Measurements from ENCODE around the gene RBKS. TPM values are rescaled to one million over a fixed set of nuclear protein-coding genes. Genes with fewer than 3 reads are reported as not detected.
A peak's percentile ranks its signal among the peaks of the same experiment; 100 is the strongest.
"Not testable (repeated sequence)": the region's sequence is repeated elsewhere in the genome, so short reads cannot be mapped to it uniquely, and the experiment has no call there.

The RBKS gene
- total RNA-seq, 1 donor from 2014 or later = 0.90 TPM

GRCh38 chr2:27906074-27906473 lies 15.9 kb upstream of the RBKS start:
- peak in 1 of 2 donors; percentile 14 for DNase-seq (ENCODE audit: low read depth in 2 of 2)

GRCh38 chr2:27904405-27904665 lies 14.1 kb upstream of the RBKS start:
- DNase-seq (ENCODE audit: low read depth in 2 of 2) = no peak

GRCh38 chr2:27903649-27904404 lies 13.6 kb upstream of the RBKS start:
- DNase-seq (ENCODE audit: low read depth in 2 of 2) = peak in 1 of 2 donors; percentile 81

- DNase-seq (ENCODE audit: low read depth in 2 of 2) = no peak
Observed at GRCh38 chr2:27903018-27903417, 12.8 kb upstream of the RBKS start.

GRCh38 chr2:27902098-27902497 lies 11.9 kb upstream of the RBKS start:
- DNase-seq (ENCODE audit: low read depth in 2 of 2) = no peak

GRCh38 chr2:27901234-27901633 lies 11.0 kb upstream of the RBKS start:
- DNase-seq (ENCODE audit: low read depth in 2 of 2) = peak in 1 of 2 donors; percentile 12

GRCh38 chr2:27897717-27898116 lies 7.5 kb upstream of the RBKS start:
- DNase-seq (ENCODE audit: low read depth in 2 of 2) = no peak

GRCh38 chr2:27893006-27893405 lies 2.8 kb upstream of the RBKS start:
- no peak for DNase-seq (ENCODE audit: low read depth in 2 of 2)

GRCh38 chr2:27891673-27892105 lies 1.5 kb upstream of the RBKS start:
- DNase-seq (ENCODE audit: low read depth in 2 of 2) = peak in 1 of 2 donors; percentile 10

- DNase-seq (ENCODE audit: low read depth in 2 of 2) = peak; percentile 66 to 76
Observed at GRCh38 chr2:27890924-27891672, 911 bp upstream of the RBKS start.

GRCh38 chr2:27889774-27890145 lies 427 bp downstream of the RBKS start:
- DNase-seq (ENCODE audit: low read depth in 2 of 2) = no peak

GRCh38 chr2:27888790-27889189 lies 1.4 kb downstream of the RBKS start:
- DNase-seq (ENCODE audit: low read depth in 2 of 2) = no peak

- DNase-seq (ENCODE audit: low read depth in 2 of 2) = no peak
Observed at GRCh38 chr2:27887830-27888229, 2.4 kb downstream of the RBKS start.

- no peak for DNase-seq (ENCODE audit: low read depth in 2 of 2)
Observed at GRCh38 chr2:27887111-27887510, 3.1 kb downstream of the RBKS start.

- no peak for DNase-seq (ENCODE audit: low read depth in 2 of 2)
Observed at GRCh38 chr2:27886322-27886721, 3.9 kb downstream of the RBKS start.

GRCh38 chr2:27885661-27886060 lies 4.5 kb downstream of the RBKS start:
- DNase-seq (ENCODE audit: low read depth in 2 of 2) = peak in 1 of 2 donors; percentile 54

GRCh38 chr2:27885234-27885633 lies 5.0 kb downstream of the RBKS start:
- peak in 1 of 2 donors; percentile 38 for DNase-seq (ENCODE audit: low read depth in 2 of 2)

- peak in 1 of 2 donors; percentile 36 for DNase-seq (ENCODE audit: low read depth in 2 of 2)
Observed at GRCh38 chr2:27884601-27885000, 5.6 kb downstream of the RBKS start.

GRCh38 chr2:27882584-27882922 lies 7.6 kb downstream of the RBKS start:
- DNase-seq (ENCODE audit: low read depth in 2 of 2) = not testable (repeated sequence)

- not testable (repeated sequence) for DNase-seq (ENCODE audit: low read depth in 2 of 2)
Observed at GRCh38 chr2:27881815-27882583, 8.2 kb downstream of the RBKS start.

GRCh38 chr2:27878825-27879224 lies 11.4 kb downstream of the RBKS start:
- no peak for DNase-seq (ENCODE audit: low read depth in 2 of 2)

GRCh38 chr2:27875089-27875881 lies 14.9 kb downstream of the RBKS start:
- DNase-seq (ENCODE audit: low read depth in 2 of 2) = no peak

Data from dermis microvascular lymphatic vessel endothelial cell (primary cell).